ENCODE results near the gene FGD3. TPM values are rescaled to one million over a fixed set of nuclear protein-coding genes. Genes with fewer than 3 reads are reported as not detected.

The FGD3 gene
- total and polyA plus RNA-seq, 2 of the 8 experiments (the other 6 are each of a cell fraction or from before 2014, with no cell fraction given): 1.4 to 1.9 TPM

DNA sequence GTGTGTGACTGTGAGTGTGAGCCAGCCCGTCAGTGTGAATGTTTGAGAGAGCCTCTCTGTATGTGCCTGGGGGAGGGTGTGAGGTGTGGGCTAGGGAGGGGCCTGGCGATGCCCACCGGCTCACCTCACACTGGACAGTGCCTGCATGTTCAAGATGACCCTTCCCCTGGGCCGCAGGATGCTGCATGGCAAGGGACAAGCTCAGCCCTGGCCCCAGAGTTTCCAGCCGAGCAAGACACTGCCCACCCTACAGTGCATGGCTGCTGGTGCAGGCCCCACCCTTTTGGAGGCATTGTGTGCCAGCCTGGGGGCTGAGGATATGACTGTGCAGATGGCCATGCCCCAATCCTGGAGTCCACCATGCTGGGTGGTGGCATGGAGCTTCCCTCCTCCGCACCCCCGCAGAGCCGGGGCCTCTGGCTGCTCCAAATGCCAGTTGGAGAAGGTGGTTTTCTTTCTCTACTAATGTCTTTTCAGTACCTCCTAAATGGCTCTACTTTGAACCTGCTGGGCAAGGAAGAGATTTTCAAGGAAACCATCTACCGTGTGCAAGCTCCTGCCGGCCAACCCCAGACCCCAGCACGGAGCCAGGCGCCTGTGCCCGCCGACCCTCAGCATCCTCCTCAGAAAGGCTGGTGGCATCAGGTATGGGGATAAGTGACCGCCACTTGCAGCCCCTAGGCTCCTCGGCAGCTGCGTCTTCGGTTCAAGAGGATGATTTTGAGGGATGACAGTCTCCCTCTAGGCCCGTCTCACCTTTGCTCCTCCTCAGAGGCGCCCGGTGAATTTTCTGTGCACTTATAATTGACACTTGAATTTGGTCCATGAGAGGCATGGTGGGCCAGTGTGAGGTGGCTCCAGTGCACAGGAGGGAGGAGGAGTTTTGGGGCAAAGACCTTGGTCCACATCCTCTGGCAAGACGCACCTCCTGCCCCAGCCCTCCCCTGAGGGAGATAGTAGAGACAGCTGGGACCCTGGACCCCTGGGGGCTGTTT lies 27.7 kb downstream of the FGD3 start:
- no peak for FAIRE-seq
- H4K5ac ChIP-seq (ENCODE audit: insufficient read length, low read depth, low read length): no peak overlapping the region

More for the DNA sequence above, 27.7 kb downstream of the FGD3 start:
- ChIA-PET CTCF (ENCODE audit: partially characterized antibody) (interaction anchor here (0.9 to 2.1 kb wide), 9 partner anchors 9 to 179 kb away, joined by 3 to 12 read pairs (median 4); no protein-coding TSS in a partner anchor), POLR2A (ENCODE audit: partially characterized antibody) (interaction anchor here (0.9 to 1.0 kb wide), 3 partner anchors 15 to 100 kb away, joined by 3 to 4 read pairs (median 3); no protein-coding TSS in a partner anchor)
- Histone ChIP-seq H3K9me3 (ENCODE audit: insufficient read depth in 2 of 2, low read depth in 1 of 2, low read length in 1 of 2) (no peaks in the 10 kb centered on the region; a peak in 1 of 4 replicates), H2AFZ (ENCODE audit: low read length) (no peak overlapping the region), H3K4me2 (ENCODE audit: insufficient read depth in 1 of 2, low read depth in 2 of 2, low read length in 2 of 2) (no peak overlapping the region), H4K20me1 (replicated peaks in 1 of 2; ENCODE audit: control insufficient read depth in 1 of 2, insufficient read depth in 2 of 2, low read length in 2 of 2) (no peaks in the 10 kb centered on the region), H3K56ac (replicated peaks; ENCODE audit: insufficient read length, low read depth, low read length) (no peak overlapping the region), H2BK12ac (ENCODE audit: low read depth, low read length) (peak overlapping the region; percentile 85; the same call in 1 of the 2 replicates), H3K4me1 (replicated peaks in 1 of 4; ENCODE audit: control insufficient read depth in 3 of 4, insufficient read depth in 4 of 4, low read length in 3 of 4) (peaks cover 8 to 27% (median 11%) of the 10 kb centered on the region in 4 experiments), H3K4me3 (ENCODE audit: extremely low read depth in 1 of 4, insufficient read depth in 2 of 4, low read depth in 3 of 4, low read length in 4 of 4) (no peak overlapping the region), H3K23ac (ENCODE audit: insufficient read length) (no peak overlapping the region), H3K27me3 (replicated peaks in 1 of 4; ENCODE audit: control insufficient read depth in 3 of 4, extremely low read depth in 1 of 4, insufficient read depth in 3 of 4, low read length in 3 of 4) (no peaks in the 10 kb centered on the region; a peak in 1 of 7 replicates), H2BK5ac (ENCODE audit: low read depth, low read length) (0 out of 2 replicates have a peak overlapping the region, but pooled peaks have one; percentile 67), H3K4ac (replicated peaks; ENCODE audit: insufficient read length, low read depth, low read length) (no peak overlapping the region), H3K14ac (ENCODE audit: insufficient read length) (no peak overlapping the region), H4K8ac (ENCODE audit: extremely low read depth, insufficient read depth, low read length) (peak overlapping the region; percentile 63; the same call in 1 of the 2 replicates), H3K79me1 (ENCODE audit: low read depth, low read length) (no peaks in the 10 kb centered on the region; the same call in 1 of the 2 replicates), H2BK20ac (ENCODE audit: low read length) (peak overlapping the region; percentile 38; the same call in 1 of the 2 replicates), H2AK5ac (ENCODE audit: low read depth, low read length) (no peak overlapping the region), H3K27ac (ENCODE audit: low read depth, low read length) (no peak overlapping the region), H3K36me3 (ENCODE audit: control insufficient read depth in 2 of 4, insufficient read depth in 4 of 4, low read length in 3 of 4) (no peaks in the 10 kb centered on the region), H3K18ac (ENCODE audit: extremely low read depth, low read length) (no peak overlapping the region), H3K79me2 (ENCODE audit: control insufficient read depth in 1 of 2, insufficient read depth in 2 of 2, low read length in 2 of 2) (no peaks in the 10 kb centered on the region), H4K91ac (replicated peaks; ENCODE audit: insufficient read length, low read length) (peak overlapping the region; percentile 72), H2BK120ac (replicated peaks; ENCODE audit: low read depth, low read length) (no peak overlapping the region), H2BK15ac (ENCODE audit: low read length) (peak overlapping the region; percentile 99; the same call in 1 of the 2 replicates), H3K9ac (replicated peaks in 1 of 4; ENCODE audit: extremely low read depth in 1 of 4, low read depth in 3 of 4, low read length in 3 of 4) (no peak overlapping the region), H3K23me2 (ENCODE audit: low read depth, low read length) (no peaks in the 10 kb centered on the region)
- TF ChIP-seq TBP (IDR thresholded peaks at IDR 0.05; ENCODE audit: low read depth, low read length) (no peak), RXRA (IDR thresholded peaks at IDR 0.05; ENCODE audit: insufficient read depth, low read depth, low read length) (no peak), SAP30 (IDR thresholded peaks at IDR 0.05; ENCODE audit: insufficient read depth, insufficient replicate concordance, low read length) (no peak), RFX5 (IDR thresholded peaks at IDR 0.05; ENCODE audit: borderline replicate concordance, low read depth, low read length) (no peak), CHD1 (IDR thresholded peaks at IDR 0.05; ENCODE audit: low read depth, low read length) (no peak), EP300 (IDR thresholded peaks at IDR 0.05; ENCODE audit: borderline replicate concordance in 1 of 2, low read depth in 2 of 2, low read length in 2 of 2) (no peak), CBX8 (IDR thresholded peaks at IDR 0.05; ENCODE audit: borderline replicate concordance, low read depth, low read length) (no peak), SUZ12 (IDR thresholded peaks at IDR 0.05; ENCODE audit: low read length) (no peak)
- no peak for DNase-seq (ENCODE audit: low read depth in 1 of 2, low spot score in 2 of 2)
- WGBS, 2 experiments (ENCODE audit: extremely low coverage in 1 of 2, insufficient coverage in 1 of 2, insufficient read length in 1 of 2, insufficient replicate concordance in 2 of 2, low coverage in 1 of 2, low lambda C conversion rate in 2 of 2, missing lambda C conversion rate in 1 of 2): 87% methylated on average over 16 of the region's 22 CpGs; no CpG with 5 or more reads in 1 of the 2 experiments

Measured in H1 (cell line).